Smooth muscle cell (in vitro differentiated cells): ENCODE measurements around the gene EIF5A2. TPM values are rescaled to one million over a fixed set of nuclear protein-coding genes. Genes with fewer than 3 reads are reported as not detected.

Experiments
- DNase-seq: peaks from one replicate; lab custom pipeline; 2025; ENCODE audit not compliant: unreplicated experiment; lab: John Stamatoyannopoulos, UW
- H2AFZ ChIP-seq: fragments of 200-600 bp; sonication (generic); 2 replicates; pipeline ENCODE4 v1.6.0; 2016; ENCODE audit warnings: antibody characterized with exemption, low read depth, mild to moderate bottlenecking
- H3F3A ChIP-seq: fragments of 200-600 bp; sonication (generic); 2 replicates; pipeline ENCODE4 v1.6.0; 2017; ENCODE audit warnings: antibody characterized with exemption, low read depth
- H3K27ac ChIP-seq: fragments of 200-600 bp; sonication (generic); 2 replicates; pipeline ENCODE4 v1.5.1; 2016; ENCODE audit warnings: low read depth, mild to moderate bottlenecking
- H3K27me3 ChIP-seq: fragments of 200-600 bp; sonication (generic); 2 replicates; pipeline ENCODE4 v1.6.1; 2016; ENCODE audit warnings: low read depth, mild to moderate bottlenecking
- H3K36me3 ChIP-seq: fragments of 200-600 bp; sonication (generic); 2 replicates; pipeline ENCODE4 v1.5.1; 2016; ENCODE audit warnings: low read depth
- H3K4me1 ChIP-seq: fragments of 200-600 bp; sonication (generic); 2 replicates; pipeline ENCODE4 v1.5.1; 2016; ENCODE audit warnings: low read depth
- H3K4me2 ChIP-seq: fragments of 200-600 bp; sonication (generic); 2 replicates; pipeline ENCODE4 v1.6.0; 2016; ENCODE audit warnings: mild to moderate bottlenecking
- H3K4me3 ChIP-seq: fragments of 200-600 bp; sonication (generic); 2 replicates; pipeline ENCODE4 v1.5.1; 2016; ENCODE audit warnings: mild to moderate bottlenecking
- H3K79me2 ChIP-seq: fragments of 200-600 bp; sonication (generic); 2 replicates; pipeline ENCODE4 v1.6.0; 2016; ENCODE audit warnings: low read depth, mild to moderate bottlenecking
- H3K9ac ChIP-seq: fragments of 200-600 bp; sonication (generic); 2 replicates; pipeline ENCODE4 v1.6.0; 2016; ENCODE audit warnings: low read depth
- H3K9me3 ChIP-seq: fragments of 200-600 bp; sonication (generic); replicated peaks from 2 replicates; pipeline ENCODE4 v1.5.1; 2016; ENCODE audit warnings: low read depth
- H4K20me1 ChIP-seq: fragments of 200-600 bp; sonication (generic); 2 replicates; pipeline ENCODE4 v1.6.0; 2016; ENCODE audit warnings: low read depth
- CTCF ChIP-seq: fragments of 200-600 bp; sonication (generic); IDR thresholded peaks from 2 replicates; pipeline ENCODE4 v1.5.1; 2017; ENCODE audit warnings: borderline replicate concordance, mild to moderate bottlenecking, antibody characterized with exemption; ENCODE audit not compliant: insufficient read depth, poor library complexity, severe bottlenecking
- WGBS: methylation state at CpG from one replicate; pipeline ENCODE4 v1.1.7; 2016; ENCODE audit warnings: low lambda C conversion rate; 5-methylcytosine and 5-hydroxymethylcytosine counted together
- polyA plus RNA-seq: library from polyadenylated mRNA; unstranded; fragments of >200 nt; fragmentation: Nextera tagmentation; extraction: Ambion mirVana; gene quantifications from 2 replicates; pipeline ENCODE4 v1.2.1, GENCODE V29; 2016
- total RNA-seq: library from RNA; depleted of rRNA; stranded (reverse); fragments of >200 nt; gene quantifications from 2 replicates; pipeline ENCODE4 v1.2.3, GENCODE V29; 2014

The EIF5A2 gene
- total and polyA plus RNA-seq, 2 experiments from 2014 or later: 5.8 to 6.8 TPM

- peak overlapping the region; percentile 66 for H3K4me3 ChIP-seq
- DNase-seq: no peak
- H3K27me3 ChIP-seq: no peaks in the 10 kb centered on the region
- H3K36me3 ChIP-seq: peaks cover 15% of the 10 kb centered on the region
- peaks cover 26% of the 10 kb centered on the region for H3K4me1 ChIP-seq
- peaks cover 28% of the 10 kb centered on the region for H4K20me1 ChIP-seq
- H2AFZ ChIP-seq: no peak overlapping the region
- H3K9ac ChIP-seq: no peak overlapping the region
- WGBS: 17% methylated on average over 1 of the region's 1 CpG
- H3K79me2 ChIP-seq: peaks cover 23% of the 10 kb centered on the region
- H3K4me2 ChIP-seq: peak overlapping the region; percentile 94
- H3K27ac ChIP-seq: peak overlapping the region; percentile 86
- no peak for TF ChIP-seq CTCF
- no peaks in the 10 kb centered on the region for H3K9me3 ChIP-seq
- peaks cover 47% of the 10 kb centered on the region for H3F3A ChIP-seq
These were observed 41.1 kb downstream of the EIF5A2 start for GRCh38 chr3:170867143-170867937.

- peaks cover 26% of the 10 kb centered on the region for H3K4me1 ChIP-seq
- peaks cover 23% of the 10 kb centered on the region for H3K79me2 ChIP-seq
- no peak overlapping the region for H3K9ac ChIP-seq
- H3F3A ChIP-seq: peaks cover 47% of the 10 kb centered on the region
- WGBS: 91% methylated on average over 3 of the region's 3 CpGs
- no peak for DNase-seq
- H3K4me3 ChIP-seq: no peak overlapping the region
- no peak overlapping the region for H3K4me2 ChIP-seq
- H2AFZ ChIP-seq: no peak overlapping the region
- H3K27me3 ChIP-seq: no peaks in the 10 kb centered on the region
- H3K36me3 ChIP-seq: peaks cover 15% of the 10 kb centered on the region
- H3K27ac ChIP-seq: peak overlapping the region; percentile 86
- TF ChIP-seq CTCF: no peak
- peaks cover 28% of the 10 kb centered on the region for H4K20me1 ChIP-seq
- no peaks in the 10 kb centered on the region for H3K9me3 ChIP-seq
These were observed 41.9 kb downstream of the EIF5A2 start for GRCh38 chr3:170866499-170866898.

DNA sequence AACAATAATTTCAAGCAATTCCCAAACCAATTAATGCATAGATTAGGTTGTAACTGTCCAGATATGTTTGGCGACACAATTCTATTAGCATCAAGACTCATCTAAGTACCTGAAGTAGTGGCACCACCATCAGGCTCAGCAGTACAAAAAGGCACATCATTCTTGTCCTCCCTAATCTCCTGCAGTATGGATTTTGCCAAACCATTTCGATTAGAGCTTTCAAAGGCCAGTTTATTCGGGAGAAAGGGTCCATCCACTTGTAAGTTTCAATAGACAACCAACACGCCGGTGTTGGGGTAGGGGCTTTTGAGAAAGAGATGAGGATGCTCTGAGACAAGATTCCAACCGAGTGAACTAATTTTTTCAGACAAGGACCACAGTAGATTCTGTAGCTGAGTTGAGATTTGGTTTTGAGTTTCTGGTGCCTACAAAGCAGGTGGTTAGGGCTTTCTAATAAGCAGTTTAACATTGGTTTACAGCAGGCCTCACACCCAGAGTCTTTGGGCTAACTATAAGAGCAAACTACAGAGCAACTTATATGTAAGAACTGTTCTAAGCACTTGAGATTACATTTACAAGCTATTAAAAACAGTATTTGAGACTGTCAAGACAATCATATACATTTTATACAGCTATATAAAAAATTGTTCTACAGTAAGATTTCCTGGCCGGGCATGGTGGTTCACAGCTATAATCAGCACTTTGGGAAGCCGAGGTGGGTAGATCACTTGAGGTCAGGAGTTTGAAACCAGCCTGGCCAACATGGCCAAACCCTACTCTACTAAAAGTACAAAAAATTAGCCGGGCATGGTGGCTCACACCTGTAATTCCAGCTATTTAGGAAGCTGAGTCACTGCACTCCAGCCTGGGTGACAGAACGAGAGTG lies 43.0 kb downstream of the EIF5A2 start:
- Histone ChIP-seq H3F3A (peaks cover 40% of the 10 kb centered on the region), H3K27me3 (no peaks in the 10 kb centered on the region), H3K27ac (no peak overlapping the region), H3K4me3 (no peak overlapping the region), H3K9ac (no peak overlapping the region), H2AFZ (no peak overlapping the region), H4K20me1 (peaks cover 28% of the 10 kb centered on the region), H3K4me2 (no peak overlapping the region), H3K36me3 (peaks cover 15% of the 10 kb centered on the region), H3K79me2 (peaks cover 23% of the 10 kb centered on the region), H3K9me3 (no peaks in the 10 kb centered on the region), H3K4me1 (peaks cover 21% of the 10 kb centered on the region)
- 92% methylated on average over 10 of the region's 10 CpGs for WGBS
- no peak for DNase-seq
- no peak for TF ChIP-seq CTCF
